Neuron (in vitro differentiated cells): ENCODE data around the gene CDC45.

Experiments used
- H2AFZ ChIP-seq: one replicate; pipeline ENCODE4 v1.6.1; 2013; ENCODE audit warnings: low read depth, mild to moderate bottlenecking, inconsistent platforms, low read length, moderate library complexity
- H3K27me3 ChIP-seq: one replicate; pipeline ENCODE4 v1.6.1; 2013; ENCODE audit warnings: low read length; ENCODE audit not compliant: insufficient read depth
- H3K36me3 ChIP-seq: one replicate; pipeline ENCODE4 v1.6.1; 2013; ENCODE audit warnings: low read length; ENCODE audit not compliant: insufficient read depth
- H3K4me1 ChIP-seq: one replicate; pipeline ENCODE4 v1.6.1; 2013; ENCODE audit warnings: low read length; ENCODE audit not compliant: insufficient read depth
- H3K4me3 ChIP-seq: 2 replicates; pipeline ENCODE4 v1.5.1; 2013; ENCODE audit warnings: mild to moderate bottlenecking, low read length, moderate library complexity
- H3K9me3 ChIP-seq: one replicate; pipeline ENCODE4 v1.6.1; 2013; ENCODE audit warnings: low read length

Gene CDC45

GRCh38 chr22:19455033-19455432, 24.7 kb upstream of the CDC45 start:
- Histone ChIP-seq H3K27me3 (no peaks in the 10 kb centered on the region), H3K9me3 (no peaks in the 10 kb centered on the region), H3K36me3 (peaks cover 69% of the 10 kb centered on the region)

DNA sequence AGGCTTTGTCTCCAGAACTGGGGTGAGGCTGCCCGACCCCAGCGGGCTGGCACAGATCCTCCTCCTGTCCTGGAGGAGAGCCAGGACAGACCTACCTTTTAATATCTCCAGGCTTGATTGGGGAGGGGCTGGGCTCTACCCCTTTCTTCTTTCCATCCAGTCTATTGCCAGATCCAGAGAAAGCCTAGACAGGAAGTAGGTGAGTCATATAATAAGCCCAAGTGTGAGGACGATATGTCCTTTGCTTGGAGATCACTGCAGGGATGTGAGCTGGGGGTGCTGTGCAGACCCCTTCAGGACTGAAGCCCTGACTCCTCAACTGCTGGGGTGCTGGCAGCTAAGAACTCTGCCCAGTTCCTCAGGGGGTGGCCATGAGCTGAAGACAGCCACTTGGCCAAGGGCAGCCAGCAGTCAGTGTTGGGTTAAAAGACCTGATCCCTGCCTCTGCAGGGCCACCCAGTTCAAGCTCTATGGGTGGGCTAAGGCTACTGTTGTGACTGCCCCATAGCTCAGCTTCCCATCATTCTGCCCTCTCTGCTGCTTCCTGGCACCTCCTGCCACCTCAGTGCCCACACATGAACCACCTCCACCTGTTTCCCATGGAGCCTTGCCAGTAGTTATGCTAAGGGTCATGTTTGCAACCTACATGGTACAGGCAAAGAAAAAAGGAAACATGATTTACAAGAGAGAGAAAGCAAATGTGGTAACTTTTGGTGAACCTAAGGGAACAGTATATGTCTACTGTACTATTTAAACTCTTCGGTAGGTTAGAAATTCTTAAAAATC, 23.9 kb upstream of the CDC45 start:
- no peaks in the 10 kb centered on the region for H3K9me3 ChIP-seq
- H3K36me3 ChIP-seq = peaks cover 68% of the 10 kb centered on the region
- no peak overlapping the region for H3K4me3 ChIP-seq
- H3K4me1 ChIP-seq = no peaks in the 10 kb centered on the region
- H3K27me3 ChIP-seq = no peaks in the 10 kb centered on the region
- H2AFZ ChIP-seq = no peak overlapping the region

More at GRCh38 chr22:19455033-19455432, 24.7 kb upstream of the CDC45 start:
- no peak overlapping the region for H3K4me3 ChIP-seq
- no peak overlapping the region for H2AFZ ChIP-seq
- H3K4me1 ChIP-seq = no peaks in the 10 kb centered on the region

- no peak overlapping the region for H3K4me3 ChIP-seq
- H3K27me3 ChIP-seq = no peaks in the 10 kb centered on the region
- H3K9me3 ChIP-seq = no peaks in the 10 kb centered on the region
- H3K36me3 ChIP-seq = peaks cover 71% of the 10 kb centered on the region
- no peak overlapping the region for H2AFZ ChIP-seq
- H3K4me1 ChIP-seq = no peaks in the 10 kb centered on the region
These were observed 23.2 kb upstream of the CDC45 start for GRCh38 chr22:19456541-19456940.

DNA sequence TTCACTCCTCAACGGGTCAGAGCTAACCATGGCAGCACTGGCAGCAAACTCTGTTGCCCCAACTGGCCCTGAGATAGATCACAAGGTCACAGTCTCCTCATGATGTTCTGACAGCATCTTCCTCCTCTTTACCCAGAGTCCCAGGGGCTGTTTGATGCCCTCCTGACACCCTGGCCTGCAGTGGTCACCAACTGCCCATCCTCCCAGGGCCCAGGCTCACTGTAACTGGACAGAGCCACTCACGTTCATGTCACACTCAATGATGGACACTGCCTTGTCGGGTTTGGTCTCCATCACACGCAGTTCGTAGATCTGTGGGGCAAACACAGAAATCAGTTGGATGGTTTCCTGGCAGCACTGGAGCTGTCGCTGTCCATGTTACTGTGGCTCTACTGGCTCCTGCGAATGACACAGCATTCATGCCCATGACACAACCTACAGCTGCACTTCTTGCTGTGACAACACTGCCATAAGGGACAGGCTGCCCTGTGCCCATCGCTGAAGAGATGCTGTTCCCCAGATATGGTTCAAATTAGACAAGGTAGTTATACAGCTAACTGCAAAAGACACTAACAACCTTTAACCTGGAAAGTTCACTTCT, 21.8 kb upstream of the CDC45 start:
- H3K4me3 ChIP-seq = no peak overlapping the region

DNA sequence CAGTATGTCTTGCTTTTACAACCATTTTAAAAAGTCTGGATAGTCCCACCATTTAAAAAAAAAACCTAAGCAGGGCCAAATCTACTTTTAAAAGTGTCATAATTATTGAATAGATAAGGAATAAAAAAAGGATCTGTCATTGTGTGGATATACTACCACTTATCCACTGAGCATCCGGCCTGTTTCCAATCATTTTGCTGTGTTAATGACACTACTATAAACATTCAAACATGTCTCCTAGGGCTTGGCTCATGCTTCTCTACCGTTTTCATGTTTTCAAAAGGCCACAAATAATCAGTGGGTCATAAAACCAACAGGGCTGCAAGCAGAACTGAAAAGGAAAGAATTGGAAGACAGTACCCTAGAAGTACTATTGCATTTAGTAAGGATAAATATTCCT, 19.7 kb upstream of the CDC45 start:
- H3K36me3 ChIP-seq = peaks cover 60% of the 10 kb centered on the region
- no peak overlapping the region for H3K4me3 ChIP-seq
- no peaks in the 10 kb centered on the region for H3K9me3 ChIP-seq
- H3K4me1 ChIP-seq = no peaks in the 10 kb centered on the region
- H2AFZ ChIP-seq = no peak overlapping the region
- no peaks in the 10 kb centered on the region for H3K27me3 ChIP-seq

More for the DNA sequence above, 21.8 kb upstream of the CDC45 start:
- Histone ChIP-seq H3K27me3 (no peaks in the 10 kb centered on the region), H2AFZ (no peak overlapping the region), H3K9me3 (no peaks in the 10 kb centered on the region), H3K36me3 (peaks cover 63% of the 10 kb centered on the region), H3K4me1 (no peaks in the 10 kb centered on the region)

DNA sequence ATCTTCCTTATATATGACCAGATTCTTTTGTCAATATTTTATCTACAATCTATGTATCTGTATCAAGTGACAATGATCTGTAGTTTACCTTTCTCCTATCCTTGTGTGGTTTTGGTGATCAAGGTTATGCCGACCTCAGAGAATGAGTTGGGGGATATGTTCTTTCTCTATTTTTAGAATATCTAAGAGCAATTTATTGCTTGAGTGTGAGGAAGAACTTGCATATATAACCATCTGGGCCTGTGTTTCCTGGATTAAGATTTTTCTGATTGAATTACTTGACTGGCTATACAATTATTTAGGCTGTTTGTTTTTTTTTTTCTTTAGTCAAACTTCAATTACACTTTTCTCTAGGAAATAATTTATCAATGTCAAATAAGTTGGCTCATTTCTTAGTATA, 18.2 kb upstream of the CDC45 start:
- Histone ChIP-seq H3K27me3 (no peaks in the 10 kb centered on the region), H3K4me3 (no peak overlapping the region), H3K4me1 (no peaks in the 10 kb centered on the region), H3K36me3 (peaks cover 58% of the 10 kb centered on the region), H2AFZ (no peak overlapping the region), H3K9me3 (no peaks in the 10 kb centered on the region)

- H3K9me3 ChIP-seq = no peaks in the 10 kb centered on the region
- H2AFZ ChIP-seq = no peak overlapping the region
- peaks cover 61% of the 10 kb centered on the region for H3K36me3 ChIP-seq
- no peaks in the 10 kb centered on the region for H3K4me1 ChIP-seq
- no peak overlapping the region for H3K4me3 ChIP-seq
- H3K27me3 ChIP-seq = no peaks in the 10 kb centered on the region
These were observed 16.7 kb upstream of the CDC45 start for GRCh38 chr22:19463008-19463407.

GRCh38 chr22:19463491-19464469, 15.9 kb upstream of the CDC45 start:
- Histone ChIP-seq H3K4me3 (no peak overlapping the region), H3K9me3 (no peaks in the 10 kb centered on the region), H3K36me3 (peaks cover 67% of the 10 kb centered on the region), H3K4me1 (no peaks in the 10 kb centered on the region), H2AFZ (no peak overlapping the region), H3K27me3 (no peaks in the 10 kb centered on the region)

GRCh38 chr22:19464546-19464945, 15.2 kb upstream of the CDC45 start:
- Histone ChIP-seq H3K36me3 (peaks cover 74% of the 10 kb centered on the region), H3K4me1 (no peaks in the 10 kb centered on the region), H3K9me3 (no peaks in the 10 kb centered on the region), H2AFZ (no peak overlapping the region), H3K4me3 (no peak overlapping the region), H3K27me3 (no peaks in the 10 kb centered on the region)

DNA sequence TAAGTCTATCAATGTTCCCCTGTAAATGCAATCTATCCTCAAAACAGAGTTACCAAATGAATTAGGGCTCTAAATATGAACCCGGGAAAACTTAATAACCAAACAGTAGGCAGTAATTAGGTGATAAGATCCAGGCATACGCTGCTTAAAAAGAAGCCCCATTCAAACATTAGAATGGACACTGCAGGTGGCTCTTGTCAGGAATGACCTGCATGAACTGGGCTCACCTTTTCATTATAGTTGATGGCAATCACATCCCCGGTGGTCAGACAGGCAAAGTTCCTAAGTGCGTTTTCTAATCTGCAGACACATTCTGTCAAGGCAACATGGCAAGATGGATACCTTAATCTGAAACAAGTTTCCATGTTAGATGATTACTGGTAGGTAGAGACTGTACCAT, 14.7 kb upstream of the CDC45 start:
- H2AFZ ChIP-seq = no peak overlapping the region
- H3K27me3 ChIP-seq = no peaks in the 10 kb centered on the region
- H3K4me3 ChIP-seq = no peak overlapping the region
- no peaks in the 10 kb centered on the region for H3K9me3 ChIP-seq
- no peaks in the 10 kb centered on the region for H3K4me1 ChIP-seq
- H3K36me3 ChIP-seq = peaks cover 77% of the 10 kb centered on the region

GRCh38 chr22:19466126-19466716, 13.5 kb upstream of the CDC45 start:
- Histone ChIP-seq H3K4me3 (no peak overlapping the region), H3K36me3 (peaks cover 77% of the 10 kb centered on the region), H3K9me3 (no peaks in the 10 kb centered on the region), H2AFZ (no peak overlapping the region), H3K27me3 (no peaks in the 10 kb centered on the region), H3K4me1 (no peaks in the 10 kb centered on the region)

GRCh38 chr22:19466848-19467752, 12.6 kb upstream of the CDC45 start:
- no peaks in the 10 kb centered on the region for H3K27me3 ChIP-seq
- H3K36me3 ChIP-seq = peaks cover 81% of the 10 kb centered on the region
- no peak overlapping the region for H3K4me3 ChIP-seq
- no peaks in the 10 kb centered on the region for H3K9me3 ChIP-seq
- H3K4me1 ChIP-seq = no peaks in the 10 kb centered on the region
- no peak overlapping the region for H2AFZ ChIP-seq
